Endothelial cell of hepatic sinusoid (primary cell): ENCODE results near the gene COA3.
"Not testable (repeated sequence)": the region's sequence is repeated elsewhere in the genome, so short reads cannot be mapped to it uniquely, and the experiment has no call there.

Source experiments
- in situ Hi-C: cut with HindIII; loops from 2 replicates; pipeline ENCODE4 v1.10.0; 2017; ENCODE audit warnings: low sequenced_read_pairs

The COA3 gene

GRCh38 chr17:42782166-42783061 is 16.1 kb downstream of the COA3 start:
- in situ Hi-C loops, result no loop called here

- in situ Hi-C loops, result no loop called here
Measured at GRCh38 chr17:42781639-42782165, 16.8 kb downstream of the COA3 start.

GRCh38 chr17:42780851-42781638 is 17.5 kb downstream of the COA3 start:
- in situ Hi-C loops, result no loop called here

GRCh38 chr17:42779936-42780850 is 18.3 kb downstream of the COA3 start, which contains the start of gene WNK4:
WNK4 (plus strand) TSS chr17:42780610; CDS start chr17:42780699, 89 bp downstream.
- in situ Hi-C loops, result no loop called here

GRCh38 chr17:42779304-42779935 is 19.1 kb downstream of the COA3 start:
- in situ Hi-C loops, result no loop called here

- in situ Hi-C loops, result no loop called here
Measured at GRCh38 chr17:42778570-42778969, 19.9 kb downstream of the COA3 start.

GRCh38 chr17:42775534-42776098 is 22.9 kb downstream of the COA3 start:
- in situ Hi-C loops, result no loop called here

- in situ Hi-C loops, result no loop called here
Measured at GRCh38 chr17:42774066-42774745, 24.3 kb downstream of the COA3 start.

GRCh38 chr17:42773290-42774035 is 25.0 kb downstream of the COA3 start, which contains the start of gene VPS25:
VPS25 (plus strand) TSS chr17:42773449; CDS start chr17:42773476, 27 bp downstream.
- in situ Hi-C loops, result no loop called here

- in situ Hi-C loops, result no loop called here
Measured at GRCh38 chr17:42772945-42773289, 25.6 kb downstream of the COA3 start.

- in situ Hi-C loops, result not testable (repeated sequence)
Measured at GRCh38 chr17:42769964-42770363, 28.5 kb downstream of the COA3 start.

- in situ Hi-C loops, result not testable (repeated sequence)
Measured at GRCh38 chr17:42768006-42768405, 30.5 kb downstream of the COA3 start.

GRCh38 chr17:42767512-42767911 is 31.0 kb downstream of the COA3 start:
- in situ Hi-C loops, result no loop called here

GRCh38 chr17:42766124-42766523 is 32.4 kb downstream of the COA3 start:
- in situ Hi-C loops, result no loop called here

- in situ Hi-C loops, result no loop called here
Measured at GRCh38 chr17:42761638-42762037, 36.9 kb downstream of the COA3 start.

- in situ Hi-C loops, result no loop called here
Measured at GRCh38 chr17:42760652-42761581, 37.6 kb downstream of the COA3 start, which contains the start of gene RAMP2. RAMP2 (plus strand) TSS chr17:42761227; CDS start chr17:42761262, 35 bp downstream.

GRCh38 chr17:42759982-42760651 is 38.4 kb downstream of the COA3 start:
- in situ Hi-C loops, result no loop called here
